PC-3 (cell line): ENCODE data around the gene HSPA1A. TPM values are rescaled to one million over a fixed set of nuclear protein-coding genes. Genes with fewer than 3 reads are reported as not detected.

Source experiments
- ATAC-seq: fragments of 200-7000 bp; cut with Tn5 transposase; 2 replicates; pipeline ENCODE4 v1.9.1; 2020; ENCODE audit warnings: mild to moderate bottlenecking, moderate library complexity
- BruUV-seq: library from RNA; stranded (reverse); fragments of 400-500 nt; replicated peaks from 2 replicates; lab custom pipeline; 2021; lab: Mats Ljungman, UMichigan
- CTCF ChIA-PET: fragments of 300-600 bp; sonication (Branson Sonifier 250); formaldehyde crosslinking; loops from one replicate; lab custom pipeline; 2022; ENCODE audit warnings: antibody characterized with exemption; lab: Charles Lee
- POLR2A ChIA-PET: fragments of 300-600 bp; sonication (Branson Sonifier 250); formaldehyde crosslinking; loops from one replicate; lab custom pipeline; 2022; ENCODE audit warnings: antibody characterized with exemption; ENCODE audit not compliant: unreplicated experiment; lab: Charles Lee
- DNase-seq: peaks from one replicate; pipeline ENCODE4 v3.0.0-alpha.2; 2015
- H2AFZ ChIP-seq: fragments of 300-600 bp; sonication (generic); 2 replicates; pipeline ENCODE4 v1.6.0; 2016; ENCODE audit warnings: antibody characterized with exemption, low read length
- H3F3A ChIP-seq: fragments of 300-600 bp; sonication (generic); one replicate; pipeline ENCODE4 v1.6.0; 2017; ENCODE audit warnings: antibody characterized with exemption, low read length, control low read depth, mild to moderate bottlenecking; ENCODE audit not compliant: unreplicated experiment
- H3K27ac ChIP-seq: fragments of 300-600 bp; sonication (generic); 2 replicates; pipeline ENCODE4 v1.5.1; 2016; ENCODE audit warnings: mild to moderate bottlenecking, low read length
- H3K27me3 ChIP-seq: fragments of 300-600 bp; sonication (generic); 2 replicates; pipeline ENCODE4 v1.6.1; 2016; ENCODE audit warnings: low read length, mixed read lengths
- H3K36me3 ChIP-seq: fragments of 300-600 bp; sonication (generic); 2 replicates; pipeline ENCODE4 v1.6.1; 2016; ENCODE audit warnings: low read depth, mixed run types, low read length, mixed read lengths
- H3K4me1 ChIP-seq: fragments of 300-600 bp; sonication (generic); 2 replicates; pipeline ENCODE4 v1.5.1; 2016; ENCODE audit warnings: low read length; ENCODE audit not compliant: insufficient read depth
- H3K4me2 ChIP-seq: fragments of 300-600 bp; sonication (generic); 2 replicates; pipeline ENCODE4 v1.6.0; 2016; ENCODE audit warnings: low read length
- H3K4me3 ChIP-seq: fragments of 300-600 bp; sonication (generic); 2 replicates; pipeline ENCODE4 v1.5.1; 2016; ENCODE audit warnings: mild to moderate bottlenecking, low read length, mixed read lengths
- H3K79me2 ChIP-seq: fragments of 300-600 bp; sonication (generic); 2 replicates; pipeline ENCODE4 v1.6.1; 2017; ENCODE audit warnings: low read length, mixed read lengths
- H3K9ac ChIP-seq: fragments of 300-600 bp; sonication (generic); 2 replicates; pipeline ENCODE4 v1.6.0; 2016; ENCODE audit warnings: mild to moderate bottlenecking, low read length
- H3K9me2 ChIP-seq: fragments of 300-600 bp; sonication (generic); replicated peaks from 2 replicates; pipeline ENCODE4 v1.6.1; 2016; ENCODE audit warnings: mixed run types, low read length, mixed read lengths
- H3K9me3 ChIP-seq: fragments of 300-600 bp; sonication (generic); 2 replicates; pipeline ENCODE4 v1.6.1; 2016; ENCODE audit warnings: low read length, mixed read lengths
- H4K20me1 ChIP-seq: fragments of 300-600 bp; sonication (generic); 2 replicates; pipeline ENCODE4 v1.6.1; 2016; ENCODE audit warnings: low read length, mixed read lengths
- CTCF ChIP-seq: fragments of 300-600 bp; sonication (generic); conservative IDR thresholded peaks from 2 replicates; pipeline ENCODE4 v1.5.1; 2017; ENCODE audit warnings: antibody characterized with exemption, low read depth, mild to moderate bottlenecking, low read length
- EZH2 ChIP-seq: fragments of 300-600 bp; sonication (generic); IDR thresholded peaks from one replicate; pipeline ENCODE4 v1.6.1; 2017; ENCODE audit warnings: antibody characterized with exemption, mild to moderate bottlenecking, low read length; ENCODE audit not compliant: unreplicated experiment
- EZH2phosphoT487 ChIP-seq: fragments of 300-600 bp; sonication (generic); IDR thresholded peaks from 2 replicates; pipeline ENCODE4 v1.6.1; 2018; ENCODE audit warnings: mild to moderate bottlenecking, antibody characterized with exemption, low read length, borderline replicate concordance
- intact Hi-C: fragments of 100-400 bp; cut with micrococcal nuclease; formaldehyde crosslinking; loops from 2 replicates; pipeline ENCODE4 v1.9.0; 2023
- total RNA-seq: library from RNA; depleted of rRNA; stranded (reverse); fragments of >200 nt; gene quantifications from 2 replicates; pipeline ENCODE4 v1.2.3, GENCODE V29; 2014

The HSPA1A gene
- total RNA-seq, 1 experiment from 2014 or later = 269 TPM

GRCh38 chr6:31794866-31795615 lies 20.3 kb upstream of the HSPA1A start:
- H3K9me2 ChIP-seq = no peaks in the 10 kb centered on the region
- peaks cover 24% of the 10 kb centered on the region for H3K4me1 ChIP-seq
- no peaks in the 10 kb centered on the region for H3K27me3 ChIP-seq
- intact Hi-C loops = loop anchor here (2.0 kb wide), 2 partner anchors 20 to 36 kb away; partner anchors contain the start of genes HSPA1A and HSPA1L
- H3K36me3 ChIP-seq = peaks cover 18% of the 10 kb centered on the region
- no peaks in the 10 kb centered on the region for H4K20me1 ChIP-seq
- peak overlapping the region; percentile 87 for H3K4me3 ChIP-seq
- H3K27ac ChIP-seq = peak overlapping the region; percentile 84
- BruUV-seq = TSS peak; percentile 45
- H3K4me2 ChIP-seq = peak overlapping the region; percentile 95
- peaks cover 48% of the 10 kb centered on the region for H3K79me2 ChIP-seq
- H3K9me3 ChIP-seq = no peaks in the 10 kb centered on the region
- TF ChIP-seq CTCF (no peak), EZH2 (no peak), EZH2phosphoT487 (no peak)
- ATAC-seq (peak; percentile 16), DNase-seq (no peak)
- no peaks in the 10 kb centered on the region for H3F3A ChIP-seq
- H3K9ac ChIP-seq = peak overlapping the region; percentile 99
- peak overlapping the region; percentile 91 for H2AFZ ChIP-seq
- CTCF ChIA-PET = interaction anchor here (0.5 to 1.1 kb wide), 3 partner anchors 12 to 32 kb away, joined by 3 to 8 read pairs (median 5); partner anchors contain the start of genes HSPA1B and LSM2
- POLR2A ChIA-PET = interaction anchor here (0.6 to 0.9 kb wide), 2 partner anchors 17 to 20 kb away, joined by 3 to 11 read pairs; partner anchors contain the start of gene VWA7

GRCh38 chr6:31795616-31796298 lies 19.6 kb upstream of the HSPA1A start, which contains the start of gene VARS1:
VARS1 (minus strand) TSS chr6:31795752; CDS start chr6:31795217, 535 bp downstream.
- peaks cover 24% of the 10 kb centered on the region for H3K4me1 ChIP-seq
- no peaks in the 10 kb centered on the region for H4K20me1 ChIP-seq
- peak within 1 kb of the TSS; percentile 87 for H3K4me3 ChIP-seq
- H3K9me2 ChIP-seq = no peaks in the 10 kb centered on the region
- peaks cover 14% of the 10 kb centered on the region for H3K36me3 ChIP-seq
- intact Hi-C loops = loop anchor here (2.0 kb wide), 2 partner anchors 19 to 35 kb away; partner anchors contain the start of genes HSPA1A and HSPA1L
- ATAC-seq (peak; percentile 74), DNase-seq (peak; percentile 90)
- ChIA-PET CTCF (interaction anchor here (0.6 to 1.1 kb wide), 4 partner anchors 11 to 61 kb away, joined by 3 to 8 read pairs (median 4); partner anchors contain the start of genes HSPA1B and LSM2), POLR2A (interaction anchor here (0.7 to 0.9 kb wide), 4 partner anchors 18 to 35 kb away, joined by 3 to 6 read pairs (median 4); partner anchors contain the start of genes HSPA1A, HSPA1B, HSPA1L and VWA7)
- BruUV-seq = no TSS peak
- no peaks in the 10 kb centered on the region for H3F3A ChIP-seq
- H3K4me2 ChIP-seq = peak within 1 kb of the TSS; percentile 95
- H3K27me3 ChIP-seq = no peaks in the 10 kb centered on the region
- TF ChIP-seq CTCF (peak; percentile 70), EZH2 (no peak), EZH2phosphoT487 (no peak)
- H3K27ac ChIP-seq = peak within 1 kb of the TSS; percentile 84
- no peaks in the 10 kb centered on the region for H3K9me3 ChIP-seq
- H2AFZ ChIP-seq = peak within 1 kb of the TSS; percentile 91
- H3K79me2 ChIP-seq = peaks cover 44% of the 10 kb centered on the region
- peak within 1 kb of the TSS; percentile 99 for H3K9ac ChIP-seq
